OCI-LY7 (cell line): ENCODE results near the gene CYTIP. TPM values are rescaled to one million over a fixed set of nuclear protein-coding genes. Genes with fewer than 3 reads are reported as not detected.
"Not testable (repeated sequence)": the region's sequence is repeated elsewhere in the genome, so short reads cannot be mapped to it uniquely, and the experiment has no call there.

Experiments used
- BruUV-seq: library from RNA; stranded (reverse); fragments of 400-500 nt; replicated peaks from 2 replicates; lab custom pipeline; 2021; lab: Mats Ljungman, UMichigan
- CTCF ChIA-PET: fragments of 300-600 bp; sonication (Branson Sonifier 250); formaldehyde crosslinking; loops from one replicate; lab custom pipeline; 2022; ENCODE audit warnings: antibody characterized with exemption; ENCODE audit not compliant: unreplicated experiment; lab: Charles Lee
- POLR2A ChIA-PET: fragments of 300-600 bp; sonication (Branson Sonifier 250); formaldehyde crosslinking; loops from one replicate; lab custom pipeline; 2022; ENCODE audit warnings: antibody characterized with exemption; lab: Charles Lee
- DNase-seq: peaks from one replicate; pipeline ENCODE4 v3.0.0-alpha.2; 2015; ENCODE audit warnings: low spot score
- H2AFZ ChIP-seq: fragments of 200-600 bp; sonication (generic), shearing (Covaris generic); 2 replicates; pipeline ENCODE4 v1.6.1; 2014; ENCODE audit warnings: mild to moderate bottlenecking, antibody characterized with exemption, low read length, moderate library complexity
- H3K27ac ChIP-seq: fragments of 200-600 bp; sonication (generic); 2 replicates; pipeline ENCODE4 v1.5.1; 2014; ENCODE audit warnings: mixed run types, low read depth, mild to moderate bottlenecking, moderate library complexity, low read length, inconsistent platforms; ENCODE audit not compliant: poor library complexity, severe bottlenecking
- H3K36me3 ChIP-seq: fragments of 200-600 bp; sonication (generic); 2 replicates; pipeline ENCODE4 v1.6.1; 2014; ENCODE audit warnings: mild to moderate bottlenecking, antibody characterized with exemption, low read length, moderate library complexity, mixed read lengths; ENCODE audit not compliant: insufficient read depth
- H3K4me1 ChIP-seq: fragments of 200-600 bp; sonication (generic); 2 replicates; pipeline ENCODE4 v1.5.1; 2014; ENCODE audit warnings: mild to moderate bottlenecking, low read length; ENCODE audit not compliant: insufficient read depth, poor library complexity, severe bottlenecking
- H3K4me2 ChIP-seq: fragments of 200-600 bp; sonication (generic); 2 replicates; pipeline ENCODE4 v1.6.1; 2014; ENCODE audit warnings: mild to moderate bottlenecking, low read length
- H3K4me3 ChIP-seq: fragments of 200-600 bp; sonication (generic); 2 replicates; pipeline ENCODE4 v1.5.1; 2014; ENCODE audit warnings: mild to moderate bottlenecking, low read depth, low read length; ENCODE audit not compliant: poor library complexity, severe bottlenecking
- H3K79me2 ChIP-seq: fragments of 200-600 bp; sonication (generic); 2 replicates; pipeline ENCODE4 v1.6.1; 2016; ENCODE audit warnings: low read depth, mild to moderate bottlenecking, low read length, moderate library complexity, mixed read lengths; ENCODE audit not compliant: insufficient read depth
- H3K9me2 ChIP-seq: fragments of 200-600 bp; sonication (generic); 2 replicates; pipeline ENCODE4 v1.6.1; 2016; ENCODE audit warnings: mild to moderate bottlenecking, low read length, mixed read lengths; ENCODE audit not compliant: insufficient read depth
- H3K9me3 ChIP-seq: fragments of 200-600 bp; sonication (generic); 2 replicates; pipeline ENCODE4 v1.6.1; 2014; ENCODE audit warnings: mild to moderate bottlenecking, mixed run types, low read length, mixed read lengths
- H4K20me1 ChIP-seq: fragments of 200-600 bp; sonication (generic); 2 replicates; pipeline ENCODE4 v1.6.1; 2014; ENCODE audit warnings: mild to moderate bottlenecking, antibody characterized with exemption, low read length, moderate library complexity, mixed read lengths; ENCODE audit not compliant: insufficient read depth
- CTCF ChIP-seq: fragments of 200-600 bp; sonication (generic); conservative IDR thresholded peaks from 2 replicates; pipeline ENCODE4 v1.5.1; 2014; ENCODE audit warnings: mild to moderate bottlenecking, antibody characterized with exemption, low read length, moderate library complexity, mixed read lengths
- EZH2phosphoT487 ChIP-seq: fragments of 200-600 bp; sonication (generic); IDR thresholded peaks from 2 replicates; pipeline ENCODE4 v1.6.1; 2018; ENCODE audit warnings: low read depth, borderline replicate concordance, mild to moderate bottlenecking, mixed run types, antibody characterized with exemption, low read length, moderate library complexity, mixed read lengths
- intact Hi-C: fragments of 100-400 bp; cut with micrococcal nuclease; formaldehyde crosslinking; loops from one replicate; pipeline ENCODE4 v1.10.0; 2022; ENCODE audit not compliant: unreplicated experiment
- total RNA-seq, 2 experiments: library from RNA; depleted of rRNA in 1 of 2; stranded (reverse); fragments of >200 nt in 1 of 2; shearing (Covaris generic) in 1 of 2; gene quantifications; 2 replicates each; pipeline ENCODE4 v1.2.3, GENCODE V29; 2014 to 2022

The CYTIP gene
- total RNA-seq, 2 experiments from 2014 or later: 49.2 to 64.0 TPM

- peak overlapping the region; percentile 44 for H3K4me3 ChIP-seq
- H2AFZ ChIP-seq: peak overlapping the region; percentile 4; the same call in 1 of the 2 replicates
- POLR2A ChIA-PET: interaction anchor here (0.5 to 2.3 kb wide), 21 partner anchors 9 to 1058 kb away, joined by 3 to 22 read pairs (median 4); partner anchors contain the start of gene CYTIP
- H3K4me1 ChIP-seq: peaks cover 40% of the 10 kb centered on the region
- H3K79me2 ChIP-seq: no peaks in the 10 kb centered on the region
- peaks cover 23% of the 10 kb centered on the region for H3K36me3 ChIP-seq
- CTCF ChIA-PET: interaction anchor here (1.5 kb wide), 1 partner anchor 39 kb away, joined by 6 read pairs; the partner anchor contains the start of gene CYTIP
- intact Hi-C loops: loop anchor here (1.0 to 5.0 kb wide), 3 partner anchors 37 to 77 kb away; partner anchors contain the start of gene ERMN
- H4K20me1 ChIP-seq: no peaks in the 10 kb centered on the region
- peak; percentile 93 for DNase-seq
- H3K27ac ChIP-seq: peak overlapping the region; percentile 92
- TF ChIP-seq CTCF (no peak), EZH2phosphoT487 (no peak)
- BruUV-seq: no TSS peak
- H3K4me2 ChIP-seq: peak overlapping the region; percentile 61
- H3K9me3 ChIP-seq: peaks cover 16% of the 10 kb centered on the region
- H3K9me2 ChIP-seq: no peaks in the 10 kb centered on the region
Measured at GRCh38 chr2:157404363-157404762, 39.5 kb downstream of the CYTIP start.

GRCh38 chr2:157402801-157403485 lies 40.9 kb downstream of the CYTIP start:
- Histone ChIP-seq H3K9me3 (peaks cover 16% of the 10 kb centered on the region), H3K27ac (peak overlapping the region; percentile 92), H3K36me3 (peaks cover 18% of the 10 kb centered on the region), H3K4me1 (peaks cover 40% of the 10 kb centered on the region)
- H3K4me3 ChIP-seq, H3K4me2 ChIP-seq, H3K79me2 ChIP-seq, CTCF ChIA-PET, H2AFZ ChIP-seq, BruUV-seq, H3K9me2 ChIP-seq, H4K20me1 ChIP-seq: not testable (repeated sequence)
- intact Hi-C loops: loop anchor here (5.0 kb wide), 1 partner anchor 76 kb away; the partner anchor contains the start of gene ERMN
- POLR2A ChIA-PET: interaction anchor here (0.6 to 2.3 kb wide), 7 partner anchors 12 to 76 kb away, joined by 3 to 22 read pairs (median 5); no protein-coding TSS in a partner anchor
- DNase-seq: peak; percentile 44

- Histone ChIP-seq H3K79me2 (no peaks in the 10 kb centered on the region), H3K36me3 (no peaks in the 10 kb centered on the region), H3K27ac (no peak overlapping the region), H3K4me3 (no peak overlapping the region), H3K4me1 (no peaks in the 10 kb centered on the region), H3K9me3 (no peaks in the 10 kb centered on the region), H4K20me1 (no peaks in the 10 kb centered on the region), H2AFZ (no peak overlapping the region), H3K9me2 (0 out of 2 replicates have a peak, but pooled peaks cover 3% of the 10 kb centered on the region), H3K4me2 (no peak overlapping the region)
- no peak for DNase-seq
- ChIA-PET CTCF (no interaction called here), POLR2A (interaction anchor here (1.0 kb wide), 1 partner anchor 89 kb away, joined by 3 read pairs; no protein-coding TSS in a partner anchor)
- no TSS peak for BruUV-seq
- intact Hi-C loops: no loop called here
- TF ChIP-seq CTCF (no peak), EZH2phosphoT487 (no peak)
Measured at GRCh38 chr2:157395811-157396210, 48.1 kb downstream of the CYTIP start.
